ENCODE measurements around the gene C11orf86. TPM values are rescaled to one million over a fixed set of nuclear protein-coding genes. Genes with fewer than 3 reads are reported as not detected.

C11orf86 gene
- total RNA-seq, 4 donors from 2014 or later = not detected

DNA sequence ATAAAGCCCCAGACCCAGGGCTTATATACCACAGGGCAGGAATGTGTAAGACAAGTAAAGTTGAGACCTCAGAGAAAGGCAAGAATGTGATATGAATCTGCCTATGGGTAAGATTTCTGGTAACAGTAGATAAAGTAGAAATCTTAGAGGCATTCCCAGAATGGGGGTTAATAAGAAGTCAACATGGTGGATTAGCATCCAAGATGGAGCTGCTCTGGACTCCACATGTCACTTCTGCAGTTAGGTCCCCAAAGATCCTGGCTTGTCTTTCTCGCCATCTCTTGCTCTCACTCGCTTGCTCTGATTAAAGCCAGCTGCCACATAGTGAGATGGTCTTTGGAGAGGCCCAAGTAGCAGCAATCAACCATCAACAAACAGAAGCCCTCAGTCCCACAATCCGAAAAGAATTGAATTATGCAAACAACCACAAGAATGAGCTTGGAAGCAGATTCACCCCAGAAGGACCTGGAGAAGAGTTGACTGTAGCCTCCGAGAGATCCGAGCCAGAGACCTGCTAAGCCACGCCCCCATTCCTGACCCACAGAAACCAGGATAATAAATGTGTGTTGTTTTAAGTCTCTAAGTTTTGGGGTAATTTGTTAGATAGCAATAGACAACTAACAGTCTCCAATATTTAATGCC, 5.4 kb upstream of the C11orf86 start:
- TF ChIP-seq CTCF (IDR thresholded peaks at IDR 0.05; ENCODE audit: low read depth) = no peak

- no peak for TF ChIP-seq CTCF (IDR thresholded peaks at IDR 0.05; ENCODE audit: low read depth)
Observed at GRCh38 chr11:66970371-66970806, 4.7 kb upstream of the C11orf86 start.

GRCh38 chr11:66970807-66971442, 4.2 kb upstream of the C11orf86 start:
- no peak for TF ChIP-seq CTCF (IDR thresholded peaks at IDR 0.05; ENCODE audit: low read depth)

DNA sequence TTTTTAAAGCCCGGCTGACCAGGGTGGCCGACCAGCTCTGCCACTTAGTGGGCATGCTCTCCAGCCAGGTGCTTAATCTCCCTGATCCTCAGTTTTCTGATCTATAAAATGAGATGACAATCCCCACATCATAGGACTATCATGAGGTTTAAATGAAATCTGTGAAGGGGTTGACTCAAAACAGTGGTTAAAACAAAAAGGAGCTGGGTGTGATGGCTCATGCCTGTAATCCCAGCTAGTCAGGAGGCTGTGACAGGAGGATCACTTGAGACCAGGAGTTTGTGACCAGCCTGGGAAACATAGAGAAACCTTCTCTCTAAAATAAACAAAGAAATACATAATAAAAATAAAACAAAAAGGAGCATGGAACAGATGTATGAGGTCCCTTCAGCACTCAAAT, 3.6 kb upstream of the C11orf86 start:
- TF ChIP-seq CTCF (IDR thresholded peaks at IDR 0.05; ENCODE audit: low read depth) = no peak

DNA sequence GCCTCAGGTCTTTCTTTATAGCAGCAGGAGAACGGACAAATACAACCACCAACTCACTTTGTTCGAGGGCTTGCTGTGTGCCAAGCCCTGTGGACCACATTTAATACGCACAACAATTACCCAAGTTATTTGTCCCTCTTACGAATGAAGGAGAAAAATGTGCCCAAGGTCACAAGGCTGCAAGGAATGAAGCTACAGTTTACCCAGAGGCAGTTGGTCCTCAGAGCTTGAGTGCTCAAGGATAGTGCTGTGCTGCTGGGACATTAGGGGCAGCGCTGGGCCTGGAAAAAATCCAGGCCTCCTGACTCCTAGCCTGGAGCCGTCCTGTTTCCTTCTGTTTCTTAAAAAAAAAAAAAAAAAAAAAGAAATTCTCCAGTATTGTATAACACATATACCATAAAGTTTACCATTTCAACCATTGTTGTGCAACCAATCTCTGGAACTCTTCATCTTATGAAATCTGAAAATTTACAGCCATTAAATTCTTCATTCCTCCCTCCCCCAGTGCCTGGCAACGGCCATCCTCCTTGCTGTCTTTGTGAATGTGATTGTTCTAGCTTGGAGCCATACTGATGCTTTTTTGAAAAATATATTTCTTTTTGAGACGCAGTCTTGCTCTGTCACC, 1.0 kb upstream of the C11orf86 start:
- TF ChIP-seq CTCF (IDR thresholded peaks at IDR 0.05; ENCODE audit: low read depth) = no peak

DNA sequence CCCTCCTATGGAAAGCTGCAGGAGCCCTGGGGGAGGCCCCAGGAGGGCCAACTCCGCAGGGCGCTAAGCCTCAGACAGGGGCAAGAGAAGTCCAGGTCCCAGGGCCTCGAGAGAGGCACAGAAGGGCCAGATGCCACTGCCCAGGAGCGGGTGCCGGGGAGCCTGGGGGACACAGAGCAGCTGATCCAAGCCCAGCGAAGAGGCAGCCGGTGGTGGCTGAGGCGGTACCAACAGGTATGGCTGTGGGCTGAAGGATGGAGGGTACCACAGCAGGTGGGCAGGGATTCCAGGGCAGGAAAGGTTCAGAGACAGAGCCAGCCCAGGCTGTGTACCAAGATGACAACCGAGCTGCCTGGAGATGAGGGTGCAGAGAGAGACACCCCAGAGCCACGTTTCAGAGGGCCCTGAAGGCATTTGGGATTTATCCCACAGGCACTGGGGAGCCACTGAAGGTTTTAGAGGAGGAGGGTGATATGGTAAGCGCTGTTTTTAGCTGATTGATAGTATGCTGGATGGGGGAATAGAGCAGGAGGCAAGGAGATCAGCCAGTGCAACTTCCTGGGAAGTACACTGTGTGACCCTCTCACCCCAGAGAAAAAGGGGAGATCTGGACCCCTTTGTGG, 412 bp downstream of the C11orf86 start:
- no peak for TF ChIP-seq CTCF (IDR thresholded peaks at IDR 0.05; ENCODE audit: low read depth)

- no peak for TF ChIP-seq CTCF (IDR thresholded peaks at IDR 0.05; ENCODE audit: low read depth)
Observed at GRCh38 chr11:66976028-66976467, 944 bp downstream of the C11orf86 start.
